Ectodermal cell (in vitro differentiated cells): ENCODE data around the gene IRAK2.
"Not testable (repeated sequence)": the region's sequence is repeated elsewhere in the genome, so short reads cannot be mapped to it uniquely, and the experiment has no call there.

Experiments
- H3K27ac ChIP-seq: 2 replicates; pipeline ENCODE4 v1.7.0; 2013; ENCODE audit warnings: mild to moderate bottlenecking, low read depth, low read length; ENCODE audit not compliant: insufficient read depth, poor library complexity, severe bottlenecking
- H3K27me3 ChIP-seq: 2 replicates; pipeline ENCODE4 v1.7.0; 2013; ENCODE audit warnings: mild to moderate bottlenecking, low read length; ENCODE audit not compliant: insufficient read depth, control insufficient read depth, poor library complexity, severe bottlenecking
- H3K36me3 ChIP-seq: one replicate; pipeline ENCODE4 v1.7.0; 2013; ENCODE audit warnings: low read length; ENCODE audit not compliant: control insufficient read depth, insufficient read depth
- H3K4me1 ChIP-seq: one replicate; pipeline ENCODE4 v1.7.0; 2013; ENCODE audit warnings: low read length; ENCODE audit not compliant: control insufficient read depth, insufficient read depth
- H3K4me3 ChIP-seq: 2 replicates; pipeline ENCODE4 v1.7.0; 2013; ENCODE audit warnings: low read depth, low read length, control low read depth; ENCODE audit not compliant: insufficient read depth
- H3K9me3 ChIP-seq: 2 replicates; pipeline ENCODE4 v1.7.0; 2013; ENCODE audit warnings: mild to moderate bottlenecking, low read length, moderate library complexity; ENCODE audit not compliant: control insufficient read depth
- WGBS, 2 experiments: methylation state at CpG; one replicate each; pipeline ENCODE4 v1.1.7; 2013; ENCODE audit warnings: missing lambda C conversion rate in 2 of 2; 5-methylcytosine and 5-hydroxymethylcytosine counted together

IRAK2 gene

GRCh38 chr3:10175334-10175733 is 10.6 kb downstream of the IRAK2 start:
- not testable (repeated sequence) for H3K27ac ChIP-seq, H3K4me3 ChIP-seq, H3K9me3 ChIP-seq, H3K27me3 ChIP-seq, H3K4me1 ChIP-seq, H3K36me3 ChIP-seq
- 91 to 93% methylated on average over 7 of the region's 7 CpGs for WGBS, 2 experiments

DNA sequence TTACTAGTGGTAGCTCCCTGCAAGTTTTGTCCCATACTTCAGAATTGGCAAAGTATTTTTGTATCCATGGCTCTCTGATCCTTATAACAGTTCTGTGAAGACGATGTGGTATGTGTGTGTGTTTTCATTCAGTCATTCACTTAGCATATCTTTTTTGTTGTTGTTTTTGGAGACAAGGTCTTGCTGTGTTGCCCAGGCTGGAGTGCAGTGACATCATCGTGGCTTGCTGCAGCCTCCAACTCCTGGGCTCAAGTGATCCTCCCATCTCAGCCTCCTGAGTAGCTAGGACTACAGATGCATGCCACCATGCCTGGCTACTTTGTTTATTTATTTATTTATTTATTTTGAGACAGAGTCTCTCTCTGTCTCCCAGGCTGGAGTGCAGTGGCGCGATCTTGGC is 11.4 kb downstream of the IRAK2 start:
- H3K36me3 ChIP-seq, H3K9me3 ChIP-seq, H3K4me1 ChIP-seq, H3K27me3 ChIP-seq, H3K27ac ChIP-seq, H3K4me3 ChIP-seq: not testable (repeated sequence)
- 90 to 97% methylated on average over 4 of the region's 4 CpGs for WGBS, 2 experiments

DNA sequence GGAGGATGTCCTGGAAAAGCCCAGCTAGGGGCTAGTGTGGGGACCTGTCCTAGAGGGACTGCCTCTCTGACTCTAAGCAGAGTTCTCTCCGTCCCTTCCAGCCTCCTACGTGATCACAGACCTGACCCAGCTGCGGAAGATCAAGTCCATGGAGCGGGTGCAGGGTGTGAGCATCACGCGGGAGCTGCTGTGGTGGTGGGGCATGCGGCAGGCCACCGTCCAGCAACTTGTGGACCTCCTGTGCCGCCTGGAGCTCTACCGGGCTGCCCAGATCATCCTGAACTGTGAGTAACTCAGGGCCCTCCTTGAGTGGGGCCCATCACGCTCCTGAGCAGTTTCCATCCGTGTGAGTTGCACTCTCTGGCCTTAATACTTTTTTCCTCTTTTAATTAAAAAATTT is 13.0 kb downstream of the IRAK2 start:
- H3K27me3 ChIP-seq: no peaks in the 10 kb centered on the region

GRCh38 chr3:10178892-10179291 is 14.2 kb downstream of the IRAK2 start:
- no peaks in the 10 kb centered on the region for H3K4me1 ChIP-seq
- no peaks in the 10 kb centered on the region for H3K9me3 ChIP-seq
- H3K27me3 ChIP-seq: no peaks in the 10 kb centered on the region
- no peaks in the 10 kb centered on the region for H3K36me3 ChIP-seq
- no peak overlapping the region for H3K27ac ChIP-seq
- H3K4me3 ChIP-seq: no peak overlapping the region

More for the DNA sequence above, 13.0 kb downstream of the IRAK2 start:
- H3K36me3 ChIP-seq: no peaks in the 10 kb centered on the region
- H3K9me3 ChIP-seq: no peaks in the 10 kb centered on the region
- H3K4me1 ChIP-seq: no peaks in the 10 kb centered on the region
- H3K27ac ChIP-seq: no peak overlapping the region
- H3K4me3 ChIP-seq: no peak overlapping the region
- 87 to 89% methylated on average over 12 of the region's 12 CpGs for WGBS, 2 experiments

- Histone ChIP-seq H3K9me3 (no peaks in the 10 kb centered on the region), H3K4me3 (no peak overlapping the region), H3K36me3 (no peaks in the 10 kb centered on the region), H3K4me1 (no peaks in the 10 kb centered on the region), H3K27ac (no peak overlapping the region), H3K27me3 (no peaks in the 10 kb centered on the region)
- 94 to 95% methylated on average over 2 of the region's 2 CpGs for WGBS, 2 experiments
Measured at GRCh38 chr3:10180289-10180688, 15.6 kb downstream of the IRAK2 start.

DNA sequence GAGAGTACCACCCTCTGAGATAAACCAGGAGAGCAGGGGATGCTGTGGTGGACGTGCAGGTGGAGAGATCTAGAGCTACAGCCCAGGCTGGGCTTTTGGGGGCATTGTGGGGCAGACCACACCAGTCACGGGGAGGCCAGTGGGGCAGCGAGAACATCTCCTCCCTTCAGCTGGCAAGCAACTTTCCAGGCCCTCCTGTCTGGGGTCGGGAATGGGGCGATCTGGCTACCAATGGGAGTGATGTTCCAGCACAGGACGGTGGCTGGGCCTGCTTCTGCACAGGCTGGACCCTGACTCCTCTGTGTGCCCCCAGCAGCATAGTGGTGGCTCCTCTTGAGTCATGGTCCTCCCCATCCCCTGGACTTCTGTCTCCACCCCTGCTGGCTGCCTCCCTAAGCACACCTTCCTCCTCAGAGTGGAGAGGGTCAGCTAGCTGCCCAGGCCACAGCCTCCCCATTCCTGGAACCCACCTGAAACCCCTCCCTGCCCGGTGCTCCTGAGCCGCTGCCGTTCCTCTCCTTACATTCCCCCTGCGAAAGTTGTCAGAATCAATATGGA is 16.1 kb downstream of the IRAK2 start:
- Histone ChIP-seq H3K27ac (no peak overlapping the region), H3K27me3 (no peaks in the 10 kb centered on the region), H3K4me1 (no peaks in the 10 kb centered on the region), H3K4me3 (no peak overlapping the region), H3K36me3 (no peaks in the 10 kb centered on the region), H3K9me3 (no peaks in the 10 kb centered on the region)
- 80 to 84% methylated on average over 10 of the region's 10 CpGs for WGBS, 2 experiments

- H3K27ac ChIP-seq: no peak overlapping the region
- H3K36me3 ChIP-seq: no peaks in the 10 kb centered on the region
- H3K4me1 ChIP-seq: no peaks in the 10 kb centered on the region
- H3K4me3 ChIP-seq: no peak overlapping the region
- no peaks in the 10 kb centered on the region for H3K27me3 ChIP-seq
- H3K9me3 ChIP-seq: no peaks in the 10 kb centered on the region
- WGBS, 2 experiments: 88 to 96% methylated on average over 5 of the region's 5 CpGs
Measured at GRCh38 chr3:10182950-10183349, 18.2 kb downstream of the IRAK2 start.

DNA sequence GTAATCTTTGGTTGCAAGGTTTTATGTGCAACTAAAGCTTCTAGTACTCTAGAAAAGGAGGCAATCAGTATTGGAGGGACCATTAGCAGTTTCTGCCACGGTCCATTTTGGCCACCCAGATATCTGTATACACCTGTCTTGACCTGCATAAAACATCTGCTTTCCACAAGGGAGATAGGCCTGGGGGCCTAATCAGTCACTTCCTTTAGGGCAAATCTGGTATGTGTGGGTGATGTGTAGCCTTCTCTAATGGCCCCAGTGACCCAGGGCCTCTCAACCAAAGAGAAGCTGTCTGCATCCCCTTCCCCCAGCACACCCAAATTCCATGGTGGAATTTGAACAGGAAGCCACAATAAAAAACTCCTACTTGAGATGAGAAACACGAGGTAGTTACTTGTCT is 19.5 kb downstream of the IRAK2 start:
- WGBS, 2 experiments: 86 to 98% methylated on average over 2 of the region's 2 CpGs
- no peaks in the 10 kb centered on the region for H3K27me3 ChIP-seq

DNA sequence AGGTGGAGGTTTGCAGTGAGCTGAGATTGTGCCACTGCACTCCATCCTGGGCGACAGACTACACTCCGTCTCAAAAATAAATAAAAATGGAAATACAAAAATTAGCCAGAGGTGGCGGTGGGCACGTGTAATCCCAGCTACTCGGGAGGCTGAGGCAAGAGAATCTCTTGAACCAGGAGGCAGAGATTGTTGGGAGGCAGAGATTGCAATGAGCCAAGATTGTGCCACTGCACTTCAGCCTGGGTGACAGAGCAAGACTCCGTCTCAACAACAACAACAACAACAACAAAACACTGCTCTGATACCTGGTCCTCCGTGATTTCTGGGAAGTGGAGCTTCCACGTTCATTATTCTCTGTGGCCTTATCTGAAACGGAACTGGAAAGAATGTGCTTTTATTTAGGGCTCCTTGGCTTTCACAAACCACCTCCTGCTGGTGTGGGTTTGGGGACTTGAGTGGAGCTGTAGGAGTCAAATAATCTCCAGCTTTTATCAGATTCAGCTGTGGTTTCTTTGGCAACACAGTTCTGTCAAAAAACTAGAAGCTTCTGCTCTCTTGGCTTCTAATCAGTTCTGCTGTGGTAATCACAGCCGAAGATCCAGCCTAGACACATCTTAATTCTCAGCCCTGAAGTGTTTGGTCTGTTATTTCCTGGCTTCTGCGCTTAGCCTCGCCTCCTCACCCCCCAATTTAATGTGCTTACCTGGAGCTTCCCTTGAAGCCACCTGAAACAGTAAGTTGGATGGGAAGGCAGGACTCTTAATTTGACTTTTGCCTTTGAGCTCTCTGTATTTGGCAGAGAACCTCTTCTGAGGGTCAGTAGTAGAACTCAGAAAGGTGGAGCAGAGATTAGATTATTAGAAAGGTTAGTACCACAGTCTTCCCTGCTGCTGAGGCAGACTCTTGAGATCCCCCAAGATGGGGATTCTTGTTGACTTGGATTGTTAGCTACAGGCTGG is 21.4 kb downstream of the IRAK2 start:
- 94 to 95% methylated on average over 12 of the region's 12 CpGs for WGBS, 2 experiments
- H3K9me3 ChIP-seq: no peaks in the 10 kb centered on the region
- no peak overlapping the region for H3K27ac ChIP-seq

More for the DNA sequence above, 19.5 kb downstream of the IRAK2 start:
- Histone ChIP-seq H3K4me1 (no peaks in the 10 kb centered on the region), H3K9me3 (no peaks in the 10 kb centered on the region), H3K36me3 (no peaks in the 10 kb centered on the region), H3K27ac (no peak overlapping the region), H3K4me3 (no peak overlapping the region)

GRCh38 chr3:10187290-10187876 is 22.7 kb downstream of the IRAK2 start:
- Histone ChIP-seq H3K36me3 (no peaks in the 10 kb centered on the region), H3K9me3 (no peaks in the 10 kb centered on the region), H3K4me1 (no peaks in the 10 kb centered on the region), H3K27me3 (no peaks in the 10 kb centered on the region), H3K4me3 (no peak overlapping the region), H3K27ac (no peak overlapping the region)
- WGBS, 2 experiments: 74 to 81% methylated on average over 4 of the region's 4 CpGs

More for the DNA sequence above, 21.4 kb downstream of the IRAK2 start:
- Histone ChIP-seq H3K4me1 (no peaks in the 10 kb centered on the region), H3K27me3 (no peaks in the 10 kb centered on the region), H3K4me3 (no peak overlapping the region), H3K36me3 (no peaks in the 10 kb centered on the region)
